IPS-NIHi11 (cell line): ENCODE data around the gene CCSER1.

Source experiments
- DNase-seq: peaks from one replicate; pipeline ENCODE4 v3.0.0; 2012; ENCODE audit warnings: mixed read lengths, low spot score

CCSER1 gene

GRCh38 chr4:90128961-90129495, 1.8 kb downstream of the CCSER1 start:
- DNase-seq = no peak

GRCh38 chr4:90130076-90130475, 2.9 kb downstream of the CCSER1 start:
- DNase-seq = no peak

GRCh38 chr4:90137555-90137954, 10.4 kb downstream of the CCSER1 start:
- peak; percentile 28 for DNase-seq

- DNase-seq = no peak
Measured at GRCh38 chr4:90142081-90142480, 14.9 kb downstream of the CCSER1 start.

GRCh38 chr4:90145319-90145718, 18.1 kb downstream of the CCSER1 start:
- no peak for DNase-seq

- no peak for DNase-seq
Measured at GRCh38 chr4:90146306-90146705, 19.1 kb downstream of the CCSER1 start.

- DNase-seq = no peak
Measured at GRCh38 chr4:90148574-90149148, 21.5 kb downstream of the CCSER1 start.

- no peak for DNase-seq
Measured at GRCh38 chr4:90152024-90152423, 24.8 kb downstream of the CCSER1 start.

- DNase-seq = no peak
Measured at GRCh38 chr4:90159193-90159592, 32.0 kb downstream of the CCSER1 start.

- DNase-seq = no peak
Measured at GRCh38 chr4:90160044-90160443, 32.9 kb downstream of the CCSER1 start.

- no peak for DNase-seq
Measured at GRCh38 chr4:90162566-90162965, 35.4 kb downstream of the CCSER1 start.

- DNase-seq = no peak
Measured at GRCh38 chr4:90163872-90164271, 36.7 kb downstream of the CCSER1 start.

- DNase-seq = no peak
Measured at GRCh38 chr4:90165883-90166282, 38.7 kb downstream of the CCSER1 start.

- no peak for DNase-seq
Measured at GRCh38 chr4:90171491-90171890, 44.3 kb downstream of the CCSER1 start.

- DNase-seq = no peak
Measured at GRCh38 chr4:90174621-90175023, 47.4 kb downstream of the CCSER1 start.

- DNase-seq = peak; percentile 9
Measured at GRCh38 chr4:90181644-90182043, 54.5 kb downstream of the CCSER1 start.

GRCh38 chr4:90183254-90183653, 56.1 kb downstream of the CCSER1 start:
- no peak for DNase-seq

- DNase-seq = peak; percentile 8
Measured at GRCh38 chr4:90184560-90184959, 57.4 kb downstream of the CCSER1 start.

- no peak for DNase-seq
Measured at GRCh38 chr4:90185416-90185815, 58.2 kb downstream of the CCSER1 start.

GRCh38 chr4:90186229-90186628, 59.0 kb downstream of the CCSER1 start:
- no peak for DNase-seq

GRCh38 chr4:90187148-90187884, 60.1 kb downstream of the CCSER1 start:
- no peak for DNase-seq

- DNase-seq = no peak
Measured at GRCh38 chr4:90189178-90189577, 62.0 kb downstream of the CCSER1 start.

- no peak for DNase-seq
Measured at GRCh38 chr4:90189946-90190345, 62.8 kb downstream of the CCSER1 start.

- DNase-seq = no peak
Measured at GRCh38 chr4:90190525-90190924, 63.3 kb downstream of the CCSER1 start.
